SU-DHL-6 (cell line): Measurements from ENCODE around the gene PFDN5.

Experiments
- H2AFZ ChIP-seq: fragments of 200-600 bp; sonication (generic); 2 replicates; pipeline ENCODE4 v1.6.1; 2014; ENCODE audit warnings: low read depth, mild to moderate bottlenecking, moderate library complexity, mixed read lengths, antibody characterized with exemption, low read length; ENCODE audit not compliant: severe bottlenecking
- H3F3A ChIP-seq: fragments of 200-600 bp; shearing (Covaris generic); 2 replicates; pipeline ENCODE4 v1.6.0; 2016; ENCODE audit warnings: antibody characterized with exemption, mild to moderate bottlenecking; ENCODE audit not compliant: insufficient read depth
- H3K27ac ChIP-seq: fragments of 200-600 bp; sonication (generic); 2 replicates; pipeline ENCODE4 v1.5.1; 2016; ENCODE audit warnings: low read depth, mild to moderate bottlenecking, low read length, moderate library complexity, mixed read lengths
- H3K27me3 ChIP-seq: fragments of 200-600 bp; sonication (generic), shearing (Covaris generic); 2 replicates; pipeline ENCODE4 v1.6.0; 2014; ENCODE audit warnings: mild to moderate bottlenecking, low read length
- H3K36me3 ChIP-seq: fragments of 200-600 bp; sonication (generic); 2 replicates; pipeline ENCODE4 v1.6.1; 2014; ENCODE audit warnings: mild to moderate bottlenecking, low read length, mixed read lengths
- H3K4me2 ChIP-seq: fragments of 300-600, 200-600 bp; shearing (Covaris generic), sonication (generic); 2 replicates; pipeline ENCODE4 v1.6.0; 2014; ENCODE audit warnings: low read length, low read depth, mild to moderate bottlenecking; ENCODE audit not compliant: poor library complexity, severe bottlenecking
- H3K4me3 ChIP-seq: fragments of 200-600 bp; sonication (generic); 2 replicates; pipeline ENCODE4 v1.5.1; 2014; ENCODE audit warnings: antibody characterized with exemption, low read length, mild to moderate bottlenecking, mixed read lengths; ENCODE audit not compliant: insufficient read depth, poor library complexity, severe bottlenecking
- H3K79me2 ChIP-seq: fragments of 200-600 bp; sonication (generic); 2 replicates; pipeline ENCODE4 v1.6.1; 2014; ENCODE audit warnings: mild to moderate bottlenecking, low read length, moderate library complexity; ENCODE audit not compliant: insufficient read depth
- H3K9ac ChIP-seq: fragments of 200-600 bp; sonication (generic); 2 replicates; pipeline ENCODE4 v1.7.0; 2014; ENCODE audit warnings: mild to moderate bottlenecking, low read length
- H3K9me2 ChIP-seq: fragments of 200-600 bp; sonication (generic); replicated peaks from 2 replicates; pipeline ENCODE4 v1.6.1; 2014; ENCODE audit warnings: low read length; ENCODE audit not compliant: insufficient read depth
- H3K9me3 ChIP-seq: fragments of 200-600 bp; sonication (generic); 2 replicates; pipeline ENCODE4 v1.6.1; 2014; ENCODE audit warnings: low read length, mixed read lengths; ENCODE audit not compliant: insufficient read depth
- H4K20me1 ChIP-seq: fragments of 200-600 bp; sonication (generic); 2 replicates; pipeline ENCODE4 v1.6.1; 2014; ENCODE audit warnings: low read depth, mild to moderate bottlenecking, antibody characterized with exemption, low read length, moderate library complexity, mixed read lengths
- CTCF ChIP-seq: fragments of 200-600 bp; sonication (generic); IDR thresholded peaks from one replicate; pipeline ENCODE4 v1.5.1; 2017; ENCODE audit warnings: antibody characterized with exemption, mild to moderate bottlenecking, low read length, moderate library complexity; ENCODE audit not compliant: insufficient read depth, poor library complexity, severe bottlenecking
- EZH2phosphoT487 ChIP-seq: fragments of 200-600 bp; sonication (generic), shearing (Covaris generic); conservative IDR thresholded peaks from 2 replicates; pipeline ENCODE4 v1.6.1; 2018; ENCODE audit warnings: mild to moderate bottlenecking, antibody characterized with exemption, low read length, moderate library complexity, mixed read lengths

PFDN5 gene

GRCh38 chr12:53253298-53253697 lies 42.0 kb upstream of the PFDN5 start:
- Histone ChIP-seq H3K36me3 (no peaks in the 10 kb centered on the region), H3K9ac (no peak overlapping the region; the same call in 1 of the 2 replicates), H3K27ac (no peak overlapping the region), H3K9me3 (no peaks in the 10 kb centered on the region), H3K4me3 (no peak overlapping the region), H3K27me3 (no peaks in the 10 kb centered on the region), H4K20me1 (no peaks in the 10 kb centered on the region), H3F3A (no peaks in the 10 kb centered on the region; the same call in 1 of the 2 replicates), H3K79me2 (peaks cover 9% of the 10 kb centered on the region), H3K4me2 (peak overlapping the region; percentile 88), H3K9me2 (no peaks in the 10 kb centered on the region), H2AFZ (no peak overlapping the region)
- TF ChIP-seq EZH2phosphoT487 (no peak), CTCF (no peak)

- Histone ChIP-seq H4K20me1 (no peaks in the 10 kb centered on the region), H3K4me2 (peak overlapping the region; percentile 52), H3K27me3 (no peaks in the 10 kb centered on the region), H3F3A (no peaks in the 10 kb centered on the region; the same call in 1 of the 2 replicates), H2AFZ (no peak overlapping the region), H3K9me3 (no peaks in the 10 kb centered on the region), H3K36me3 (no peaks in the 10 kb centered on the region), H3K4me3 (no peak overlapping the region), H3K27ac (peak overlapping the region; percentile 59), H3K9me2 (no peaks in the 10 kb centered on the region), H3K9ac (peak overlapping the region; percentile 24; the same call in 1 of the 2 replicates), H3K79me2 (peaks cover 9% of the 10 kb centered on the region)
- TF ChIP-seq CTCF (no peak), EZH2phosphoT487 (no peak)
These were observed 40.4 kb upstream of the PFDN5 start for GRCh38 chr12:53254816-53255545.

- TF ChIP-seq CTCF (no peak), EZH2phosphoT487 (no peak)
- no peak overlapping the region for H3K4me3 ChIP-seq
- peak overlapping the region; percentile 52 for H3K4me2 ChIP-seq
- H3K79me2 ChIP-seq: peaks cover 9% of the 10 kb centered on the region
- H3K9me3 ChIP-seq: no peaks in the 10 kb centered on the region
- H3K27me3 ChIP-seq: no peaks in the 10 kb centered on the region
- H2AFZ ChIP-seq: peak overlapping the region; percentile 4
- no peaks in the 10 kb centered on the region for H3K36me3 ChIP-seq
- no peaks in the 10 kb centered on the region for H4K20me1 ChIP-seq
- H3K9me2 ChIP-seq: no peaks in the 10 kb centered on the region
- H3F3A ChIP-seq: no peaks in the 10 kb centered on the region; the same call in 1 of the 2 replicates
- H3K27ac ChIP-seq: peak overlapping the region; percentile 59
- H3K9ac ChIP-seq: peak overlapping the region; percentile 24
These were observed 39.3 kb upstream of the PFDN5 start for GRCh38 chr12:53255996-53256395.
